Measurements from ENCODE around the gene DHRS12. TPM values are rescaled to one million over a fixed set of nuclear protein-coding genes. Genes with fewer than 3 reads are reported as not detected.
A peak's percentile ranks its signal among the peaks of the same experiment; 100 is the strongest.

DHRS12 gene
- total RNA-seq, 1 donor from 2014 or later = 3.3 TPM

DNA sequence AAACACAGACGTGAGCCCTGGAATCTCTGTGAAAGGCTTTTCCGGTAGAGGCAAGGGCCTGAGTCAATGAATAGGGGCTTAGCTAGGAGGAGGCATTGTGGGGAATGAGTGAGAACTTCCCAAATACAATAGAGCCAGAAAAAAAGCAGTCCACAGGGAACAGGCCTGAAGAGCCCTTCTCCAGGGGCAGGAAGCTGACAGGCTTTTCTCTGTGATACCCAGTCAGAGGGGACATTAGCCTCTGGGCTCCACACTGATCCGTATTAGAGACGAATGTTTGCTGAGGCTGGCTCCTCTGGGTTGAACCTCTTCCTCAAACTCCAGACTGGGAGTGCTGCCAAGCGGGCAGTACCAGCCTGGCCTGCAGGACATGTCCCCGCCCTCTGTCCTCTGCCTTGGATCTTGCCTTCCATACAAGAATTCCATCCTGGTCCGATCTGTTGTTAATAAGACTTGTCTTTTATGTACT is 2.3 kb downstream of the DHRS12 start:
- H3K9me3 Mint-ChIP-seq = no peaks in the 10 kb centered on the region
- peaks cover 7% of the 10 kb centered on the region for H3K36me3 Mint-ChIP-seq (ENCODE audit: low read depth)
- DNase-seq (ENCODE audit: low spot score) = no peak
- intact Hi-C loops (cut with micrococcal nuclease) = loop anchor here (1.0 to 10.0 kb wide), 10 partner anchors 46 to 1437 kb away; partner anchors contain the start of genes CKAP2, NEK5 and TMEM272
- H3K4me1 Mint-ChIP-seq (ENCODE audit: low read depth) = peaks cover 56% of the 10 kb centered on the region
- peak overlapping the region; percentile 99 for H3K27ac Mint-ChIP-seq
- H3K4me3 Mint-ChIP-seq = peak overlapping the region; percentile 89
- H3K27me3 Mint-ChIP-seq (ENCODE audit: insufficient read depth) = no peaks in the 10 kb centered on the region

DNA sequence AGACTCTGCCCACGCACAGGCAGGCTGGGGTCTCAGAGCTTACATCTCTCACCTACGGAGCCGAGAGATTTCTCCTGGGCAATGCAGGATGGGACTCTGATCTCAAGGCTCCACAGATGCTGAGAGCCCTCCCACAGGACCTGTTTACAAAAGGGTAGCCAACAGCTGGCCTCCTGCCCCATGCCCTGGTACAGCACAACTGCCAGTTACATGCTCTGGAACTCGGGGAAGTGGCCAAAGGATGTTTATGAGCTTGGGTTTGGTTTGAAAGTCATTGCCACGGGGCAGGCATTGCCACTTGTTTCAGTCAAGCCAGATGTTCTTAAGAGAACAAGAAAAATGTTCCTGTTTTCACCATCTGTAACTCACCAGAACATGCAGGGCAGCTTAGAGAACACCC is 3.5 kb downstream of the DHRS12 start:
- DNase-seq (ENCODE audit: low spot score) = no peak
- intact Hi-C loops (cut with micrococcal nuclease) = loop anchor here (5.0 to 10.0 kb wide), 5 partner anchors 47 to 1436 kb away; partner anchors contain the start of genes CKAP2 and TMEM272
- Mint-ChIP-seq H3K9me3 (no peaks in the 10 kb centered on the region), H3K27ac (no peak overlapping the region), H3K36me3 (ENCODE audit: low read depth) (peaks cover 7% of the 10 kb centered on the region), H3K4me3 (no peak overlapping the region), H3K27me3 (ENCODE audit: insufficient read depth) (no peaks in the 10 kb centered on the region), H3K4me1 (ENCODE audit: low read depth) (peaks cover 53% of the 10 kb centered on the region)

DNA sequence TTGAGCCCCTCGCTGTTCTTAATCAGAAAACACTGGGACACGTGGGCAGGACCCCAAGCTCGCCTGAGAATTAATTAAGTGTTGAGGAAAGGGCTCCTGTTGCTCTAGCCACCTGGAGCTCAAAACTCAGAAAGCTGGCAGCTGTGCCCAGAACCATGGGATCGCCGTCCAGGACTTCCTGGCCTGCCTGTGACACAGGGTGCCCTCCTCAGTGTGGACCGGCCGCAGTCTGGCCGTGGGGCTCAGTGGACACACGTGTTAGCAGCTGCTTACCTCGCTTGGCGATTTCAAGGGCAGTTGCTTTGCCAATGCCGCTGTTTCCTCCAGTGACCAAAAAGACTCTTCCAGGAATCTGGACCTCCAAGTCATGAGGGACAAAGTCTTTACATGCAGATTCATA is 4.7 kb downstream of the DHRS12 start:
- DNase-seq (ENCODE audit: low spot score) = no peak
- H3K4me1 Mint-ChIP-seq (ENCODE audit: low read depth) = peaks cover 46% of the 10 kb centered on the region
- H3K27ac Mint-ChIP-seq = no peak overlapping the region
- no peaks in the 10 kb centered on the region for H3K9me3 Mint-ChIP-seq
- no peaks in the 10 kb centered on the region for H3K36me3 Mint-ChIP-seq (ENCODE audit: low read depth)
- no peak overlapping the region for H3K4me3 Mint-ChIP-seq
- H3K27me3 Mint-ChIP-seq (ENCODE audit: insufficient read depth) = no peaks in the 10 kb centered on the region
- intact Hi-C loops (cut with micrococcal nuclease) = loop anchor here (5.0 kb wide), 1 partner anchor 512 kb away; no protein-coding TSS in a partner anchor

DNA sequence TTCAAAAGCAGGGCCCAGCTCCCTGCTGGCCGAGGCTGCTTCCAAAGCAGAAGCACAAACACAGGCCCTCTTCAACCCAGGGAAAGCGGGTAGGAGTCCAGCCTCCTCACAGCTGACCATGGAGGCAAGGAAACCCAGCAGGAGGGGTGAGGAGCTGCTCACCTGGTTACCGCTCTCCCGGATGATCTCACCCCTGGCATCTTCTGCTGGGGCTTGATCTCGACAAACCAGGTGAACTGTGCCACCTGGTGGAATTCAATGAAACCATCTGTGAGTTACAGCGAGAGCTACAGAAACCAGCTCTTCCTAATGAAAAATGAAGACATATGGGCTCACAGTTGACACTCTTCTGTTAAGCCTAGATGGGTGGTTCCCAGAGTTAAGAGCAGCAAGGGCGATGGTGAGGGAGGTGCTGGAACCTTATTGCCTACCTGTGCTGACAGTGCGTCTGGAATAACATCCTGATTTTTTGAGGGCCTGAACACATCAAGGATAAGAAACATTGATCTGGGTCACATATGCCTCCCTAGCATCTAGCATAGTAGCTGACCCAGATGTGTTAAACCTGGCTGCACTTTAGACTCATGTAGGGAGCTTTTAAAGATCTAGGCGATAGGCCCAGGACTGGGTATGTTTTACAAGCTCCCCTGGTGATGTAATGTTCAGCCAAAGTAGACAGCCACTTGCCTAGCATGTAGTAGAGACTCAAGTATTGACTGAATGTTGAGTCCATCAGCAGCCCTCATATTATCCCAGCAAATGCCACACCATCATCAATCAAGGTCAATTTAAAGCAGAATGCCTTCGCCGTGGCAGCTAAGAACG is 6.1 kb downstream of the DHRS12 start:
- peaks cover 52% of the 10 kb centered on the region for H3K4me1 Mint-ChIP-seq (ENCODE audit: low read depth)
- H3K27me3 Mint-ChIP-seq (ENCODE audit: insufficient read depth) = no peaks in the 10 kb centered on the region
- peaks cover 4% of the 10 kb centered on the region for H3K36me3 Mint-ChIP-seq (ENCODE audit: low read depth)
- peak; percentile 52 for DNase-seq (ENCODE audit: low spot score)
- intact Hi-C loops (cut with micrococcal nuclease) = loop anchor here (1.0 to 5.0 kb wide), 6 partner anchors 345 to 672 kb away; partner anchors contain the start of genes FAM124A and INTS6
- H3K9me3 Mint-ChIP-seq = no peaks in the 10 kb centered on the region
- H3K27ac Mint-ChIP-seq = no peak overlapping the region
- no peak overlapping the region for H3K4me3 Mint-ChIP-seq

DNA sequence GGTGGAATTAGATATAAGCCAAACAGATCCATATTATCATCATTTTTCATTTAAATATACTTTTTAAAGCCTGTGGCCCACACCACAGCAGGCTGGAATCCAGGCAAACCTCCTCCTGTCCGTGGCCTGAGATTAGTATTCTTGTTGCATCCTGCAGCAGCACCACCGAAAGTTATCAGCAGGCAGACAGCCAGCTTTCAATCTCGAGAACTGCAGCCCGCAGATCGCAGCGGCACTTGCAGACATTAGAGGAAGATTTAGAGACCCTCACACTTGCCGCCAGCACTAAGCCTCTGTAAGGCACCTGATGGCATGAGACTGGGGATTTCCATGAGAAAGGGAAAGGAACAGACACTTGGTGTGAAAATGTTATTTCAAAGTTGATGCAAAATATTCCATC is 7.4 kb downstream of the DHRS12 start:
- no peaks in the 10 kb centered on the region for H3K27me3 Mint-ChIP-seq (ENCODE audit: insufficient read depth)
- peaks cover 8% of the 10 kb centered on the region for H3K36me3 Mint-ChIP-seq (ENCODE audit: low read depth)
- intact Hi-C loops (cut with micrococcal nuclease) = loop anchor here (2.0 to 5.0 kb wide), 2 partner anchors 509 to 574 kb away; partner anchors contain the start of gene FAM124A

DNA sequence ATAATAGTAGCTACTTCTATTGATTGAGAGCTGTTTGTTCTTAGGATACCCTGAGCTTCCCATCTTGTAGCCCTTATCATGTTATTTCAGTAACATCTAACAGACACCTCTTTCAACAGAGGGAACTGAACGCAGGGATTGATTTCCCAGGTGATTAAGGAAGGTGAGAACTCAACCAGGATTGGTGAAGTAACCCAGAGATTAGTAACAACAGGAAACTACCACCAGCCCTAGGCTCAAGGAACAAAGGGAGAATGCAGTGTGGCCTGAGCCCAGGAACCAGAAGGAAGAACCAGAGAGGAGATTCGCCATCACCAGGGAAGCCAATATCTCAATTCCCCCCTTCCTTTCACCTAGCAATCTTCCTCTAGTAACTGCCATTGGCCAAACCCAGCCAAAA is 8.5 kb downstream of the DHRS12 start:
- no peaks in the 10 kb centered on the region for H3K9me3 Mint-ChIP-seq
- H3K36me3 Mint-ChIP-seq (ENCODE audit: low read depth) = peaks cover 8% of the 10 kb centered on the region
- intact Hi-C loops (cut with micrococcal nuclease) = loop anchor here (5.0 kb wide), 1 partner anchor 508 kb away; no protein-coding TSS in a partner anchor
- no peak overlapping the region for H3K4me3 Mint-ChIP-seq
- DNase-seq (ENCODE audit: low spot score) = no peak
- H3K27ac Mint-ChIP-seq = no peak overlapping the region
- H3K4me1 Mint-ChIP-seq (ENCODE audit: low read depth) = peaks cover 39% of the 10 kb centered on the region
- no peaks in the 10 kb centered on the region for H3K27me3 Mint-ChIP-seq (ENCODE audit: insufficient read depth)

More for the DNA sequence above, 7.4 kb downstream of the DHRS12 start:
- Mint-ChIP-seq H3K4me3 (no peak overlapping the region), H3K9me3 (no peaks in the 10 kb centered on the region), H3K27ac (no peak overlapping the region), H3K4me1 (ENCODE audit: low read depth) (peaks cover 43% of the 10 kb centered on the region)
- no peak for DNase-seq (ENCODE audit: low spot score)

DNA sequence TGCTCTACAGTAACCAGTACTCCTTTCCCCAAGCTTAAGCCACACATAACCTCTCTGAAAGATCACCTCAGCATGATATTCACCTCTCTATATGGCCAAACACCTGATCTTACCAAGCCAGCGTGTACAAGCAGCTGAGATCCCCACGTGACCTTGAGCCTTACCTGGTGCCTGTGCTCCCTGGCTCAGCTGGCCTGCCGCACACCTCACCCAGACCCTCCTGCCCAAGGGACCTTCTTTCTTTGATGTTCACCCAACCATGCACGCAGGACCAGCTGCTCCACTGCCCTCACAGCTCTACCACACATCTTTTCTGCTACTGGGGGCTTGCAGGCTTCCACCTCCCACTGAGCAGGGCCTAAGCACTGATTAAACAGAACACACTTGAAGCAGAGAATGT is 9.0 kb downstream of the DHRS12 start:
- Mint-ChIP-seq H3K27ac (no peak overlapping the region), H3K36me3 (ENCODE audit: low read depth) (peaks cover 8% of the 10 kb centered on the region), H3K27me3 (ENCODE audit: insufficient read depth) (no peaks in the 10 kb centered on the region), H3K9me3 (no peaks in the 10 kb centered on the region), H3K4me1 (ENCODE audit: low read depth) (peaks cover 34% of the 10 kb centered on the region), H3K4me3 (no peak overlapping the region)
- intact Hi-C loops (cut with micrococcal nuclease) = loop anchor here (5.0 kb wide), 1 partner anchor 508 kb away; no protein-coding TSS in a partner anchor
- no peak for DNase-seq (ENCODE audit: low spot score)

DNA sequence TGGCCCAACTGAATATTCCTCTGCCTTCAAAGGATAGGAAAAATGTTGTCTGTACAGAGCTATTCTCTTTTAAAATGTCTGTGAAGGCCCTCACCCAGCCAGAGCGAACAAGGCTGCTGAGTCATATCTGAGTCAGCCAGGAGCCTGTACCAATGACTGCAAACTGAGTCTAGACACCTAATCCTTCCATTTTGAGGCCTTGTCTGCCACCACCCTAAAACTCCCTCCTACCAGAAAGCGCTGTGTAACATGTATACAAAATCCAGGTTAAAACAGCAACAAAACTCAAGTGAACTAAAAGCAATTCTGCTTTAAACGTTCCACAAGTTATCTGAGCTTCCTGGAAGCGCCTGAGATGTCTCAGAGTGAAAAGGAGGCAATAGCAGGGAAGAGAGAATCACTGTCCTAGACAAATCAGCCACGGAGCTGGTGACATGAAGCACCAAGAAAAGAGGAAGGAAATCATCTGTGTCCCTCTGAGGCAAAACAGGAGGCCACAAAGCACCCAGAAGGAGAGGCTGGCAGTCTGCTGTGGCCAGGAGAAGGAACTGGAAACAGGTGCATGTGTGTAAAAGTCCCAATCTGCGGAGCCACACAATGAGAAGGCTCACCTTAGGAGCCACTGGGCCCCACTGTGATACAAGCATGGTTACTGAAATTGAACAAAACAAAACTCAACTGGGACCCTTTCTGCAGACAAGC is 10.2 kb downstream of the DHRS12 start:
- H3K27me3 Mint-ChIP-seq (ENCODE audit: insufficient read depth) = no peaks in the 10 kb centered on the region
- intact Hi-C loops (cut with micrococcal nuclease) = loop anchor here (2.0 kb wide), 1 partner anchor 29 kb away; no protein-coding TSS in a partner anchor
- no peaks in the 10 kb centered on the region for H3K9me3 Mint-ChIP-seq
- peaks cover 31% of the 10 kb centered on the region for H3K4me1 Mint-ChIP-seq (ENCODE audit: low read depth)
- DNase-seq (ENCODE audit: low spot score) = peak; percentile 27
- peaks cover 11% of the 10 kb centered on the region for H3K36me3 Mint-ChIP-seq (ENCODE audit: low read depth)
- H3K4me3 Mint-ChIP-seq = no peak overlapping the region
- peak overlapping the region; percentile 46 for H3K27ac Mint-ChIP-seq

DNA sequence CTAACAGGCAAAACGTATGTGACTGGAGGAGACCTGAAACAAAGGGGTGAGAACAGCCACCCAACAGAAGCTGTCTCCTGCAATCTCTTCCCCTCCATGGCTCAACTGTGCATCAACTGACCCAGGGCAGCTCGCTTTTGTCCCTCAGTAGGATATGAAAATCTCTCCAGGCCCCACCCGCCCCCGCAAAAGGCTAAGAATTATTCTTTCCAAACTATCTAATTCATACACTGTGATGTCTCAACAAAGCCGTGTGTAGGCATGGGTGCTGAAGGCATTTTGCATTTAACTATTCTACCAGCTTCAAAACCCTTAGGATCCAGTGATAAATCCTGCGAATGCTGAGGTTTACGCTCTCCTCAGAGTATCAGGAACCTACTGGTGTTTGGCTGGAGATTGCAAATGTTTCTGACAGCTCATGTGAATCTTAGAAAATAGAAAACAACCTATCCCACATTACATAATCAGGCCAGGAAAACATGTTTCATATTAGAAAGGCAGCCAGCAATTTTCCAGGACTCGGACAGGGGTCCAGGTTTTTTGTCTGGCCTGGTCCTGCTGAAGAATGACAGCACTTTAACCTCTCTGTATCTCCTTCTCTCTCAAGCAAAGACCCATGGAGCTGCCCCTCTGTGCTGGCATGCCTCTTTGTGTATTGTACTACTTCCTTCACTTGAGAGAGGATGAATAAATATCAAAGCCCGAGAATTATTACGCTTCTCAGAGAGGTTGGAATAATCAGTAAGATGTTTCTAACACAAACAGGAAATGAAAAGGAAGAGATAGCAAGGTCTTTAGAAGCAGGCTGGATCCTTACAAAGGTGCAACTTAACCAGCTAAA is 17.3 kb downstream of the DHRS12 start:
- Mint-ChIP-seq H3K27ac (no peak overlapping the region), H3K4me1 (ENCODE audit: low read depth) (no peaks in the 10 kb centered on the region), H3K9me3 (no peaks in the 10 kb centered on the region), H3K4me3 (no peak overlapping the region), H3K36me3 (ENCODE audit: low read depth) (peaks cover 3% of the 10 kb centered on the region), H3K27me3 (ENCODE audit: insufficient read depth) (no peaks in the 10 kb centered on the region)
- intact Hi-C loops (cut with micrococcal nuclease) = no loop called here
- no peak for DNase-seq (ENCODE audit: low spot score)

DNA sequence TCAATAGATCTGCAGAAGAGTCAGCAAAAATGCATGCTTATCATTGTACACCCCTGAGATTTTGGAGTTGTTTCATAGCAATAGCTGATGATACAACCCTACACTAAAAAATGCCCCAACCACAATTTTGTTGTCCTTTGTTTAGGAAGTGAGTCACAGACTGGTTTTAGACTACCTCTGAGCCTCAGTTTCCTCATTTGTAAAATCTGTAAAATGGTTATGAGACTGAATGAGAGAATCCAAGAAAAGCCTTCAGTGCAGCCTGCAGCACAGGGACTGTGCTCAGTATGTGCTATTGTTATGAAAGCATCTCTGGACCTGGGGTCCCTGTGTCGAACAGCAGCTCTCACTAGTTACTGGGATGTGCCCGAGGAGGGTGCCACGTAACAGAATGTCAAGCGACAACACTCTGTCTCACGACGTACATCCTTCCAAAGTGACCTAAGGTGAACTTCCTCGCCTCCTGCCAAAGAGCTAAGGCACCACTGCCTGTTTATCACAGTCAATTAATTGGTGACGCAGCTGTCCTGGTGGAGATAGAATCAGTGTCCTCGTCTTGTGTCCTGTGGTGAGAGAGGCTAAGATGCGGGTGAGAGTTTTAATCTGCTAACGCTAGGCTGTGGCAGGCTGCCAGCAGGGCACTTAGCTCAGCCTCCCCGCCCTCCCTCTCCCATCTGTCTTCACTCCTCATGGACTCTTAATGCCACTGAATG is 18.1 kb downstream of the DHRS12 start:
- Mint-ChIP-seq H3K27ac (no peak overlapping the region), H3K4me3 (no peak overlapping the region), H3K27me3 (ENCODE audit: insufficient read depth) (no peaks in the 10 kb centered on the region), H3K9me3 (no peaks in the 10 kb centered on the region), H3K4me1 (ENCODE audit: low read depth) (no peaks in the 10 kb centered on the region), H3K36me3 (ENCODE audit: low read depth) (peaks cover 3% of the 10 kb centered on the region)
- intact Hi-C loops (cut with micrococcal nuclease) = no loop called here
- no peak for DNase-seq (ENCODE audit: low spot score)

DNA sequence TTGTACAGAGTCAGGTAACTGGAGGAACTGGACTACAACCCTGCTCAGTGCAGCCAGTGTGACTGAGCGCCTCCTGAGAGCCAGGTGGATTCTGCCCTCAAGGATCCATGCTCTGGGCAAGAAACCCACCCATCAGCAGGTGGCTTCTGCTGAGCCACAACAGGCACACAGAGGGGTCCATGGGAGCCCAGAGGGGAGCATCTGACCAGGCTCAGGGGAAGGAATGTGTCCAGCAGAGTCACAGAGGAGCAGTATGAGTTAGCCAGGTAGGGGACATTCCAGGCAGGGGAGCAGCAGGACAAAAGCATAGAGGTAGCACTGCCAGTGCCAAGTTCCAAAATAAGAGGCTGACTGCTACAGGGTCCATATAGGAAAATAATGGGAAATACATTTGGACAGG is 19.9 kb downstream of the DHRS12 start:
- no peak for DNase-seq (ENCODE audit: low spot score)
- Mint-ChIP-seq H3K9me3 (no peaks in the 10 kb centered on the region), H3K4me3 (no peak overlapping the region), H3K4me1 (ENCODE audit: low read depth) (no peaks in the 10 kb centered on the region), H3K36me3 (ENCODE audit: low read depth) (no peaks in the 10 kb centered on the region), H3K27me3 (ENCODE audit: insufficient read depth) (no peaks in the 10 kb centered on the region), H3K27ac (no peak overlapping the region)
- intact Hi-C loops (cut with micrococcal nuclease) = no loop called here
